Measurements from ENCODE around the gene NOD2.
A peak's percentile ranks its signal among the peaks of the same experiment; 100 is the strongest.

NOD2 gene

DNA sequence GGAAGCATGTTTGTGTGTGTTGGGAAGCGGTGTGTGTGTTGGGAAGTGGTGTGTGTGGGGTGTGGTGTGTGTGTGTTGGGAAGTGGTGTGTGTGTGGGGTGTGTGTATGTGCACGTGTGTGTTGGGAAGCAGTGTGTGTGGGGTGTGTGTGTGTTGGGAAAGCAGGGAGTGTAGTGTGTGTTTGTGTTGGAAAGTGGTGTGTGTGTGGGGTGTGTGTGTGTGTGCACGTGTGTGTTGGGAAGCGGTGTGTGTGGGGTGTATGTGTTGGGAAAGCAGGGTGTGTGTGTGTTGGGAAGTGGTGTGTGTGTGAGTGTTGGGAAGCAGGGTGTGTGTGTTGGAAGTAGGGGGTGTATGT is 785 bp upstream of the NOD2 start:
- DNase-seq (ENCODE audit: low read depth in 2 of 2) = no peak
- no peak overlapping the region for H3K4me3 ChIP-seq (replicated peaks in 1 of 2; ENCODE audit: low read depth in 2 of 2, low read length in 2 of 2)
- TF ChIP-seq, protein P1, sequence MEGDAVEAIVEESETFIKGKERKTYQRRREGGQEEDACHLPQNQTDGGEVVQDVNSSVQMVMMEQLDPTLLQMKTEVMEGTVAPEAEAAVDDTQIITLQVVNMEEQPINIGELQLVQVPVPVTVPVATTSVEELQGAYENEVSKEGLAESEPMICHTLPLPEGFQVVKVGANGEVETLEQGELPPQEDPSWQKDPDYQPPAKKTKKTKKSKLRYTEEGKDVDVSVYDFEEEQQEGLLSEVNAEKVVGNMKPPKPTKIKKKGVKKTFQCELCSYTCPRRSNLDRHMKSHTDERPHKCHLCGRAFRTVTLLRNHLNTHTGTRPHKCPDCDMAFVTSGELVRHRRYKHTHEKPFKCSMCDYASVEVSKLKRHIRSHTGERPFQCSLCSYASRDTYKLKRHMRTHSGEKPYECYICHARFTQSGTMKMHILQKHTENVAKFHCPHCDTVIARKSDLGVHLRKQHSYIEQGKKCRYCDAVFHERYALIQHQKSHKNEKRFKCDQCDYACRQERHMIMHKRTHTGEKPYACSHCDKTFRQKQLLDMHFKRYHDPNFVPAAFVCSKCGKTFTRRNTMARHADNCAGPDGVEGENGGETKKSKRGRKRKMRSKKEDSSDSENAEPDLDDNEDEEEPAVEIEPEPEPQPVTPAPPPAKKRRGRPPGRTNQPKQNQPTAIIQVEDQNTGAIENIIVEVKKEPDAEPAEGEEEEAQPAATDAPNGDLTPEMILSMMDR (IDR thresholded peaks at IDR 0.05; ENCODE audit: low read depth, low read length) = no peak

DNA sequence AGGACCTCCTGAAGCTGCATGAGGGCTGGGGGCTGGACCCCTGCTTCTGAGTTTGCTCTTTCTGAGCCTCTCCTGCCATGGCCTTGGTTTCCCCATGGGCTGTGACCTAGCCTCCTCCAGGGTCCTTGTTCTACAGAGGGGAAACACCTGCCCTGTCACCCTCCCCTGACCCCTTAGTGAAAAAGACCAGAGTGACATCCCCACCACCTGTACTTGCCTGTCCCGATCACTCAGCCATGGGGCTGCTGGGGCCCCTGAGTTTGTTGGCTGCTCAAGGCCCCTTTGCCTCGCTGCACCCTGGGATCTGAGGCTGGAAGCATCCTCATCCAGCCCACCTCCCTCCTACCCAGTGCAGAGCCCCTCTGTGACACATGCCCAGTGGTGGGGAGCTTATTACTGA is 800 bp downstream of the NOD2 start:
- DNase-seq (ENCODE audit: low read depth in 2 of 2) = no peak
- no peak overlapping the region for H3K4me3 ChIP-seq (replicated peaks in 1 of 2; ENCODE audit: low read depth in 2 of 2, low read length in 2 of 2)
- TF ChIP-seq, protein P1 (IDR thresholded peaks at IDR 0.05; ENCODE audit: low read depth, low read length) = no peak

DNA sequence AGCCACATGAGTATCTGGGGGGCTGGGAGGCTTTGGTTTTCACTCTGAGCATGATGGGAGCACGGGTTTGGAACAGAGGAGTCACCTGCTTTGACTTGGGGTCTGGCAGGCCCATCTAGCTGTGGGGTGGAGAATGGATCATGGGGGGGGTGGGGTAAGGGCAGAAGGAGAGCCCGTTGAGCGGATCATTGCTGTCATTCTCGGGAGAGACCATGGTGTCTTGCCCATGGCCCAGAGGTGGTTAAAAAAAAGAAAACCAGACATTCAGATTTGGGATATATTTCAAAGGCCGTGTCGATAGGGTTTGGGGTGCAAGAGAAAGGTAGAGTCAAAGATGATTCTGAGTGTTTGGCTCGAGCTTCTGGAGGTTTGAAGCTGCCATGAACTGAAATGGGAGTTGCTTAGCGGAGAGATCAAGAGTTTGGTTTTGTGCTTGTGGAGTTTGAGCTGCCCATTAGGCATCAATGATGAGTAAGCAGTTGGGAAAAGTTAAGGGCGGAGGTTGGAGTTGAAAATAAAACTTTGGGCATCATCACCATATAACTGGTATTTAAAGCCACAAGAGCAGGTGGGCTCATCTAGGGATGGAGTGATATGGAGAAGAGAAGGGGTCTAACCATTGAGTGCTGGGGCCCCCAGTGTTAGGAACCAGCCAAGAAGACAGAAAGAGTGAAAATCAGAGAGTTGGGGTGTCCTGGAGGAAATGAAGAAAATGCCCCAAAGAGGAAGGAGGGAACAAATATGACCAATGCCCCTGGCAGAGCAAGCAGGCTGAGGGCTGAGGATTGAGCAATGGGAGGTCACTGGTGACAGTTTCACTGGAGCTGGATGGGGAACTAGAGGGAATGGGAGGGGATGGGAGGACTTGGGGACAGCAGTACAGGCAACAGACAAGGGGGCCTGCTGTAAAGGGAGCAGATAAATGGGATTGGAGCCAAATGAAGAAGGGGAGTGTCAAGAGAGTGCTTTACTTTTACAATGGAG is 1.9 kb downstream of the NOD2 start:
- no peak overlapping the region for H3K4me3 ChIP-seq (replicated peaks in 1 of 2; ENCODE audit: low read depth in 2 of 2, low read length in 2 of 2)
- DNase-seq (ENCODE audit: low read depth in 2 of 2) = no peak
- TF ChIP-seq, protein P1 (IDR thresholded peaks at IDR 0.05; ENCODE audit: low read depth, low read length) = no peak

DNA sequence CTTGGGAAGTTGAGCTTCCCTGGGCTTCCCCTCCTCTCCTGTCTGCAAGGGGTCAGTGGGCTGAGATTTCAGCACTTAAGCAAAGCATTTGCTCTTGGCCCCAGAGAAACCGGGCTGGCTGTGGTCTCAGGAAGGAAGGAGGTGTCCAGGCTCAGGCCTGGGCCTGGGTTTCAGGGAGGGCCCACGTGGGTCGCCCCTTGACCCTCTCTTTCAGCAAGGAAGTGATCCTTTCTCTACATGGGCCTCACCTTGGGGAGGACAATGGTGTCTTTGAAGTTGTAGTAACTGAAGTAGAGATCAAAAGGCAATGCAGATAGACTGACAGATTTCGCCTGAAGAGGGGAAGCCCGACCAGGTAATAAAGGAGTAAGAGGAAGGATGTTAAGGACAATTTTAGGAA is 2.7 kb downstream of the NOD2 start:
- DNase-seq (ENCODE audit: low read depth in 2 of 2) = no peak
- no peak overlapping the region for H3K4me3 ChIP-seq (replicated peaks in 1 of 2; ENCODE audit: low read depth in 2 of 2, low read length in 2 of 2)
- TF ChIP-seq, protein P1 (IDR thresholded peaks at IDR 0.05; ENCODE audit: low read depth, low read length) = no peak

DNA sequence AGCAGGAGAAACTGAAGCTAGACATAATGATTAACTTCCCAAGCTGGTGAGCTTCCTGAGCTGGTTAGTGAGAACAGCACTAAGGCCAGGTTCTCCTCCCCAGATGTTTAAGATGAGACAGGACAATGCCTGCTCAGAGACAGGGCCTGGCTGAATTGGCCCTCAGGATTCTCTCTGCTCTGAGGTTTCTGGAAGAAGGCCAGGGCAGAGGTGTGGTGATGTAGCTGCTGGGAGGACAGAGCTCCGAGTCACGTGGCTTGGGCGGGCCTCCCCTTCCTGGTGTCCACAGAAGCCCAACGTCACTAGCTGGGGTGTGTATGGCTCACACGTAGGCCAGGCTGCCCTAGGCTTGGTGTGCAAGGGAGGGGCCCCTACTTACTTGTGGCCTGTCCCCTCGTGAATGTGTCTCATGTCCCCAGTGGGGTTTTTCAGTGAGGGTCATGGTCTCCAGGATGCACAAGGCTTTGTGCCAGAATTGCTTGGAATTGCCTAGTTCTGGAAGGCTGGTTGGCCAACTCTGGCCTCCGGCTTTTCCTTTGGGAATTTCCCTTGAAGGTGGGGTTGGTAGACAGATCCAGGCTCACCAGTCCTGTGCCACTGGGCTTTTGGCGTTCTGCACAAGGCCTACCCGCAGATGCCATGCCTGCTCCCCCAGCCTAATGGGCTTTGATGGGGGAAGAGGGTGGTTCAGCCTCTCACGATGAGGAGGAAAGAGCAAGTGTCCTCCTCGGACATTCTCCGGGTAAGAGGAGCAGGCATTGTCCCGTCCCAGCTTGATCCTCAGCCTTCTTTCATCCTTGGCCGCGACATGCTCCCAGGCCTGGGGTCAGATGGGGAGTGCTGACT is 3.4 kb downstream of the NOD2 start:
- H3K4me3 ChIP-seq (replicated peaks in 1 of 2; ENCODE audit: low read depth in 2 of 2, low read length in 2 of 2) = no peak overlapping the region
- TF ChIP-seq, protein P1 (IDR thresholded peaks at IDR 0.05; ENCODE audit: low read depth, low read length) = no peak
- peak; percentile 47 to 82 for DNase-seq (ENCODE audit: low read depth in 2 of 2)

DNA sequence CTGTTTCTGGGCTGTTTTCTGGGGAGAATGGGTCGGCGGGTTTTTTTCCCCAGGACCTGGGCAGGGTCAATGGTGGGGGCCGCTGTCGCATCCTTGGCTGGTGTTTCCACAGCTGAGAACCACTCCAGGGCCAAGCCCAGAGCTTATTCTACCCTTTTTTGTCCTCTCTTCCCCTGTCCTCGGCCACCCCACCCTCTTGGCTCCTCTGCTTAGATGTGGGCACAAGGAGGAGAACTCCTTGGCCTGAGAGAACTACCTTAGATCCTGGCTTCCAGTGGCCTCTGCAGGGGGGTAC is 4.0 kb downstream of the NOD2 start:
- no peak overlapping the region for H3K4me3 ChIP-seq (replicated peaks in 1 of 2; ENCODE audit: low read depth in 2 of 2, low read length in 2 of 2)
- DNase-seq (ENCODE audit: low read depth in 2 of 2) = no peak
- TF ChIP-seq, protein P1 (IDR thresholded peaks at IDR 0.05; ENCODE audit: low read depth, low read length) = no peak

Measured in cardiac fibroblast (primary cell).